A549 (cell line): Measurements from ENCODE around the gene ADIRF. TPM values are rescaled to one million over a fixed set of nuclear protein-coding genes. Genes with fewer than 3 reads are reported as not detected.

Source experiments
- ATAC-seq, 2 experiments: fragments of 200-7000 bp in 1 of 2; fragments of >200 bp in 1 of 2; cut with Nextera tagmentation in 1 of 2; cut with Tn5 transposase in 1 of 2; 3 replicates each; pipeline versions ENCODE4 v1.8.0 to v1.9.1; 2018 to 2020; ENCODE audit warnings: mild to moderate bottlenecking in 1 of 2, moderate library complexity in 1 of 2
- CTCF ChIA-PET: fragments of 300-600 bp; sonication (Branson Sonifier 250); formaldehyde crosslinking; extraction: SDS; loops from one replicate; lab custom pipeline; 2021; ENCODE audit warnings: antibody characterized with exemption, inconsistent platforms; lab: Yijun Ruan, JAX
- POLR2A ChIA-PET: fragments of 350-600 bp; formaldehyde crosslinking; extraction: SDS; loops from one replicate; lab custom pipeline; 2021; ENCODE audit warnings: antibody characterized with exemption, inconsistent platforms; lab: Yijun Ruan, JAX
- DNase-seq, 2 experiments: peaks; one replicate each; pipeline versions ENCODE4 v3.0.0 to v3.0.0-alpha.2; 2011 to 2016; ENCODE audit warnings: low read depth in 1 of 2, low spot score in 1 of 2
- FAIRE-seq: peaks from 2 replicates; lab custom pipeline; 2011; peaks lifted over from hg19 to GRCh38; lab: Jason Lieb, UNC
- H3K27ac ChIP-seq, 2 experiments: fragments of >200 bp; sonication (Bioruptor Twin); formaldehyde crosslinking; 3 replicates each; pipeline ENCODE4 v1.5.1; 2016 to 2017
- H3K4me1 ChIP-seq: fragments of >200 bp; sonication (Bioruptor Twin); formaldehyde crosslinking; 3 replicates; pipeline ENCODE4 v1.6.1; 2016
- H3K4me2 ChIP-seq: fragments of >200 bp; sonication (Bioruptor Twin); formaldehyde crosslinking; 3 replicates; pipeline ENCODE4 v1.6.1; 2016
- H3K4me3 ChIP-seq: fragments of >200 bp; sonication (Bioruptor Twin); formaldehyde crosslinking; 3 replicates; pipeline ENCODE4 v1.5.1; 2016
- H3K9me3 ChIP-seq: fragments of >200 bp; sonication (Bioruptor Twin); formaldehyde crosslinking; 3 replicates; pipeline ENCODE4 v1.6.1; 2016
- CBX8 ChIP-seq: fragments of 200-600 bp; sonication (generic); IDR thresholded peaks from 2 replicates; pipeline ENCODE4 v1.6.1; 2016
- EHF ChIP-seq: fragments of 250-450 bp; sonication (Bioruptor Pico); IDR thresholded peaks from 2 replicates; pipeline ENCODE4 v1.5.0; 2020; ENCODE audit warnings: mild to moderate bottlenecking
- ESRRA ChIP-seq: fragments of 150-350 bp; IDR thresholded peaks from 2 replicates; pipeline ENCODE4 v1.6.1; 2014; ENCODE audit warnings: mild to moderate bottlenecking, low read length, borderline replicate concordance
- HEYL ChIP-seq: fragments of 250-450 bp; sonication (Bioruptor Pico); IDR thresholded peaks from 2 replicates; pipeline ENCODE4 v1.8.0; 2021; ENCODE audit warnings: mild to moderate bottlenecking, moderate library complexity
- HOXB5 ChIP-seq: fragments of 250-450 bp; sonication (Bioruptor Pico); IDR thresholded peaks from 2 replicates; pipeline ENCODE4 v1.5.0; 2020; ENCODE audit warnings: mild to moderate bottlenecking, moderate library complexity
- JUN ChIP-seq, 2 experiments: fragments of >200 bp; sonication (Bioruptor Twin); formaldehyde crosslinking; IDR thresholded peaks; 2 replicates in 1 of 2; 3 replicates in 1 of 2; pipeline ENCODE4 v1.6.1; 2016 to 2017
- MAFK ChIP-seq: fragments of 450-650 bp; IDR thresholded peaks from 2 replicates; pipeline ENCODE4 v1.6.1; 2014; ENCODE audit not compliant: partially characterized antibody
- MYC ChIP-seq: IDR thresholded peaks from 2 replicates; pipeline ENCODE4 v1.6.1; 2012; ENCODE audit warnings: mild to moderate bottlenecking, inconsistent platforms, low read length, improper control_type of control experiment, borderline replicate concordance
- NFE2L2 ChIP-seq: fragments of 150-350 bp; conservative IDR thresholded peaks from 2 replicates; pipeline ENCODE4 v1.6.1; 2014; ENCODE audit warnings: low read length
- NPAS2 ChIP-seq: fragments of 250-450 bp; sonication (Bioruptor Pico); IDR thresholded peaks from 2 replicates; pipeline ENCODE4 v1.8.0; 2022; ENCODE audit warnings: mild to moderate bottlenecking, moderate library complexity, borderline replicate concordance
- PHF8 ChIP-seq: fragments of 200-600 bp; sonication (generic); IDR thresholded peaks from 2 replicates; pipeline ENCODE4 v1.6.1; 2016; ENCODE audit warnings: low read depth, mild to moderate bottlenecking, antibody characterized with exemption, moderate library complexity, borderline replicate concordance
- POLR2A ChIP-seq: IDR thresholded peaks from 2 replicates; pipeline ENCODE4 v1.6.1; 2012; ENCODE audit warnings: mild to moderate bottlenecking, low read length
- RFX5 ChIP-seq: fragments of 450-650 bp; IDR thresholded peaks from 2 replicates; pipeline ENCODE4 v1.7.1; 2014; ENCODE audit warnings: antibody characterized with exemption, mild to moderate bottlenecking, moderate library complexity
- SMC3 ChIP-seq: fragments of >200 bp; sonication (Bioruptor Twin); formaldehyde crosslinking; IDR thresholded peaks from 3 replicates; pipeline ENCODE4 v1.6.1; 2018; ENCODE audit warnings: inconsistent platforms
- SREBF2 ChIP-seq: fragments of 450-650 bp; IDR thresholded peaks from 2 replicates; pipeline ENCODE4 v1.6.1; 2014; ENCODE audit warnings: mild to moderate bottlenecking, moderate library complexity
- TFCP2L1 ChIP-seq: fragments of 250-450 bp; sonication (Bioruptor Pico); IDR thresholded peaks from 2 replicates; pipeline ENCODE4 v1.5.0; 2021; ENCODE audit warnings: mild to moderate bottlenecking
- TP53 ChIP-seq: fragments of 250-450 bp; sonication (Bioruptor Pico); IDR thresholded peaks from 2 replicates; pipeline ENCODE4 v1.5.0; 2021; ENCODE audit warnings: mild to moderate bottlenecking, moderate library complexity
- ZFP36 ChIP-seq: fragments of 450-650 bp; IDR thresholded peaks from 2 replicates; pipeline ENCODE4 v1.6.1; 2014; ENCODE audit warnings: borderline replicate concordance; ENCODE audit not compliant: partially characterized antibody
- WGBS: methylation state at CpG from one replicate; pipeline ENCODE4 v1.1.6; 2017; ENCODE audit errors: missing lambda C conversion rate; 5-methylcytosine and 5-hydroxymethylcytosine counted together
- polyA plus RNA-seq, 4 experiments: library from polyadenylated mRNA; depleted of rRNA in 3 of 4; stranded (reverse); fragments of >200 nt; fragmentation: RNase III in 1 of 4; extraction: RNeasy Plus Mini Kit Qiagen cat#74134 plus additional on column Dnase treatment in 1 of 4; gene quantifications; 2 replicates in 3 of 4; 3 replicates in 1 of 4; pipeline ENCODE4 v1.2.3, GENCODE V29; 2011 to 2017
- TF ChIP-seq, protein P1 (sequence below): fragments of 200-600 bp; sonication (generic); IDR thresholded peaks from 2 replicates; pipeline ENCODE4 v1.6.1; 2016; ENCODE audit warnings: antibody characterized with exemption, mild to moderate bottlenecking, moderate library complexity
- TF ChIP-seq, protein P2 (sequence below): fragments of 150-350 bp; IDR thresholded peaks from 2 replicates; pipeline ENCODE4 v1.6.1; 2014; ENCODE audit warnings: low read depth, mild to moderate bottlenecking, low read length

The ADIRF gene
- polyA plus RNA-seq, 2 of the 4 experiments (the other 2 are of a cell fraction) = not detected

DNA sequence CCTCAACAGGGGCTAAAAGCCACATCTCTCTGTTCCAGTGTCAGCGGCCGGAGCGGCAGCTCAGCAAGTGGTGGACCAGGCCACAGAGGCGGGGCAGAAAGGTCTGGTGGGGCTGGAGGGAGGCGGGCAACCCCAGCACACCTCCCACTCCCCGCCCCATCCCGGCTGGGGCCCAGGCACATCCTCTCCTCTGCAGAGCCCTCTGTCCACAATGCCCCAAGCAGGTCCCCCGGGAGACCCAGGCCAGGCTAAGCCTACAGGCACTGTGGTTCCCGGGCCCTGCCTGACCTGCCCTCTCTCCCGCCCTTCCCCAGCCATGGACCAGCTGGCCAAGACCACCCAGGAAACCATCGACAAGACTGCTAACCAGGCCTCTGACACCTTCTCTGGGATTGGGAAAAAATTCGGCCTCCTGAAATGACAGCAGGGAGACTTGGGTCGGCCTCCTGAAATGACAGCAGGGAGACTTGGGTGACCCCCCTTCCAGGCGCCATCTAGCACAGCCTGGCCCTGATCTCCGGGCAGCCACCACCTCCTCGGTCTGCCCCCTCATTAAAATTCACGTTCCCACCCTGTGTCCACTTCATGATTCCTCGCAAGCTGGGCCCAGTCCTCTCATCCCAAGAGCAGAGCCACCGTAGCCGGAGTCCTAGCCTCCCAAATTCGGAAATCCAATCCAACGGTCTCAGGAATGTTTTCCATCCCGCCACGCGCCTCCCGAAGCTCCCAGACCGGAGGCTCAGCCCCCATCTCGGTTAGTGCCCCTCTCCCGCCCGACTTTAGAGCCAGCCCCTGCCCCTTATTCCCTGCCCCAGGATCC, 2.1 kb downstream of the ADIRF start:
- DNase-seq = no peak

DNA sequence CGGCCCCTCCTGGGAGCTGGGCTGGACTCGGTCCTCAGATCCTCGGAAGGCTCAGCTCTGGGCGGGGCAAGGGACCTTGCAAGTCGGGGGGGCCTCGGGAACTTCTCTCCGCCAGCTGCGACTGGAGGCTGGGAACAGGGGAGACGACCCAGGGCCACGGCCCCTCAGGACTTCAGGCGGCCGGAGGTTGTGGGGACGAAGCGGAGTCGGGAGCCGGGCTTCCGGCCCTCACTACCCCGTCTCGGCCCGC, 2.6 kb downstream of the ADIRF start:
- ATAC-seq (peak; percentile 31 to 51; a peak in 5 of 6 replicates), FAIRE-seq (no peak), DNase-seq (no peak)
- Histone ChIP-seq H3K9me3 (no peaks in the 10 kb centered on the region), H3K4me1 (peaks cover 42% of the 10 kb centered on the region), H3K27ac (peak overlapping the region; percentile 87 to 96), H3K4me2 (peak overlapping the region; percentile 88), H3K4me3 (peak overlapping the region; percentile 59)
- 4% methylated on average over 8 of the region's 20 CpGs for WGBS
- POLR2A ChIA-PET = interaction anchor here (0.6 to 1.6 kb wide), 8 partner anchors 11 to 215 kb away, joined by 3 to 9 read pairs (median 4); partner anchors contain the start of genes BMPR1A, GLUD1, MMRN2 and SHLD2
- CTCF ChIA-PET = interaction anchor here (0.7 to 7.2 kb wide), 4 partner anchors 11 to 211 kb away, joined by 3 to 57 read pairs (median 22); no protein-coding TSS in a partner anchor
- TF ChIP-seq NFE2L2 (no peak), PHF8 (peak; percentile 54; the same call in 1 of the 2 replicates), TP53 (CRISPR knock-in tag) (0 out of 2 replicates have a peak, but pooled peaks have one; percentile 11), POLR2A (peak; percentile 58), JUN (IDR thresholded peaks at IDR 0.05) (0 out of 5 replicates have a peak, but pooled peaks of 1 of the 2 experiments have one; percentile 30)
- TF ChIP-seq, protein P1, sequence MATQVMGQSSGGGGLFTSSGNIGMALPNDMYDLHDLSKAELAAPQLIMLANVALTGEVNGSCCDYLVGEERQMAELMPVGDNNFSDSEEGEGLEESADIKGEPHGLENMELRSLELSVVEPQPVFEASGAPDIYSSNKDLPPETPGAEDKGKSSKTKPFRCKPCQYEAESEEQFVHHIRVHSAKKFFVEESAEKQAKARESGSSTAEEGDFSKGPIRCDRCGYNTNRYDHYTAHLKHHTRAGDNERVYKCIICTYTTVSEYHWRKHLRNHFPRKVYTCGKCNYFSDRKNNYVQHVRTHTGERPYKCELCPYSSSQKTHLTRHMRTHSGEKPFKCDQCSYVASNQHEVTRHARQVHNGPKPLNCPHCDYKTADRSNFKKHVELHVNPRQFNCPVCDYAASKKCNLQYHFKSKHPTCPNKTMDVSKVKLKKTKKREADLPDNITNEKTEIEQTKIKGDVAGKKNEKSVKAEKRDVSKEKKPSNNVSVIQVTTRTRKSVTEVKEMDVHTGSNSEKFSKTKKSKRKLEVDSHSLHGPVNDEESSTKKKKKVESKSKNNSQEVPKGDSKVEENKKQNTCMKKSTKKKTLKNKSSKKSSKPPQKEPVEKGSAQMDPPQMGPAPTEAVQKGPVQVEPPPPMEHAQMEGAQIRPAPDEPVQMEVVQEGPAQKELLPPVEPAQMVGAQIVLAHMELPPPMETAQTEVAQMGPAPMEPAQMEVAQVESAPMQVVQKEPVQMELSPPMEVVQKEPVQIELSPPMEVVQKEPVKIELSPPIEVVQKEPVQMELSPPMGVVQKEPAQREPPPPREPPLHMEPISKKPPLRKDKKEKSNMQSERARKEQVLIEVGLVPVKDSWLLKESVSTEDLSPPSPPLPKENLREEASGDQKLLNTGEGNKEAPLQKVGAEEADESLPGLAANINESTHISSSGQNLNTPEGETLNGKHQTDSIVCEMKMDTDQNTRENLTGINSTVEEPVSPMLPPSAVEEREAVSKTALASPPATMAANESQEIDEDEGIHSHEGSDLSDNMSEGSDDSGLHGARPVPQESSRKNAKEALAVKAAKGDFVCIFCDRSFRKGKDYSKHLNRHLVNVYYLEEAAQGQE = no peak

More for the DNA sequence above, 2.1 kb downstream of the ADIRF start:
- no peak for FAIRE-seq
- Histone ChIP-seq H3K27ac (peak overlapping the region; percentile 87 to 96), H3K9me3 (no peaks in the 10 kb centered on the region), H3K4me3 (peak overlapping the region; percentile 59), H3K4me2 (peak overlapping the region; percentile 88), H3K4me1 (peaks cover 42% of the 10 kb centered on the region)
- POLR2A ChIA-PET = interaction anchor here (0.6 to 1.6 kb wide), 12 partner anchors 10 to 214 kb away, joined by 3 to 9 read pairs (median 5); partner anchors contain the start of genes BMPR1A, GLUD1, MMRN2 and SHLD2
- WGBS = 40% methylated on average over 25 of the region's 30 CpGs
- ATAC-seq = peak in 1 of 2 experiments; percentile 4; a peak in 2 of 6 replicates
- TF ChIP-seq CBX8 (no peak), JUN (IDR thresholded peaks at IDR 0.05) (no peak), MAFK (no peak), EHF (CRISPR knock-in tag) (no peak), ESRRA (no peak), RFX5 (no peak), SMC3 (no peak), HEYL (CRISPR knock-in tag) (no peak), ZFP36 (no peak), NPAS2 (no peak), TFCP2L1 (CRISPR knock-in tag) (no peak), SREBF2 (no peak), NFE2L2 (no peak), MYC (no peak), HOXB5 (CRISPR knock-in tag) (no peak)
- TF ChIP-seq, protein P2, sequence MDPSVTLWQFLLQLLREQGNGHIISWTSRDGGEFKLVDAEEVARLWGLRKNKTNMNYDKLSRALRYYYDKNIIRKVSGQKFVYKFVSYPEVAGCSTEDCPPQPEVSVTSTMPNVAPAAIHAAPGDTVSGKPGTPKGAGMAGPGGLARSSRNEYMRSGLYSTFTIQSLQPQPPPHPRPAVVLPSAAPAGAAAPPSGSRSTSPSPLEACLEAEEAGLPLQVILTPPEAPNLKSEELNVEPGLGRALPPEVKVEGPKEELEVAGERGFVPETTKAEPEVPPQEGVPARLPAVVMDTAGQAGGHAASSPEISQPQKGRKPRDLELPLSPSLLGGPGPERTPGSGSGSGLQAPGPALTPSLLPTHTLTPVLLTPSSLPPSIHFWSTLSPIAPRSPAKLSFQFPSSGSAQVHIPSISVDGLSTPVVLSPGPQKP = no peak
- CTCF ChIA-PET = interaction anchor here (0.7 to 7.2 kb wide), 6 partner anchors 10 to 210 kb away, joined by 3 to 57 read pairs (median 14); partner anchors contain the start of genes MMRN2 and SNCG
